KG1 (cell line): ENCODE data around the gene UNC5A.

Source experiments
- DNase-seq: peaks from one replicate; lab custom pipeline; 2025; lab: John Stamatoyannopoulos, UW

The UNC5A gene

GRCh38 chr5:176800024-176800423 lies 10.3 kb upstream of the UNC5A start:
- no peak for DNase-seq

GRCh38 chr5:176802116-176802784 lies 8.1 kb upstream of the UNC5A start:
- no peak for DNase-seq

GRCh38 chr5:176803068-176803942 lies 7.1 kb upstream of the UNC5A start:
- no peak for DNase-seq

- DNase-seq: no peak
Observed at GRCh38 chr5:176803943-176804498, 6.3 kb upstream of the UNC5A start.

- DNase-seq: no peak
Observed at GRCh38 chr5:176806137-176806536, 4.2 kb upstream of the UNC5A start.

- DNase-seq: no peak
Observed at GRCh38 chr5:176809544-176810080, 747 bp upstream of the UNC5A start.

- no peak for DNase-seq
Observed at GRCh38 chr5:176810687-176811501, 535 bp downstream of the UNC5A start.

GRCh38 chr5:176812269-176813259 lies 2.2 kb downstream of the UNC5A start:
- no peak for DNase-seq

GRCh38 chr5:176813587-176814312 lies 3.4 kb downstream of the UNC5A start:
- DNase-seq: no peak

GRCh38 chr5:176814313-176814685 lies 3.9 kb downstream of the UNC5A start:
- no peak for DNase-seq

GRCh38 chr5:176814836-176815438 lies 4.6 kb downstream of the UNC5A start:
- no peak for DNase-seq

- DNase-seq: no peak
Observed at GRCh38 chr5:176816043-176816745, 5.8 kb downstream of the UNC5A start.

- no peak for DNase-seq
Observed at GRCh38 chr5:176816791-176817347, 6.5 kb downstream of the UNC5A start.

- no peak for DNase-seq
Observed at GRCh38 chr5:176817369-176817840, 7.0 kb downstream of the UNC5A start.

GRCh38 chr5:176817841-176818377 lies 7.5 kb downstream of the UNC5A start:
- no peak for DNase-seq

- no peak for DNase-seq
Observed at GRCh38 chr5:176818391-176819098, 8.2 kb downstream of the UNC5A start.

- DNase-seq: no peak
Observed at GRCh38 chr5:176819476-176819875, 9.1 kb downstream of the UNC5A start.

- DNase-seq: no peak
Observed at GRCh38 chr5:176820937-176821336, 10.6 kb downstream of the UNC5A start.
